Measurements from ENCODE around the gene TEC.

- TF ChIP-seq POLR2A (IDR thresholded peaks at IDR 0.05), result no peak
- TF ChIP-seq POLR2AphosphoS5 (IDR thresholded peaks at IDR 0.05), result no peak
- no peak for TF ChIP-seq CTCF (IDR thresholded peaks at IDR 0.05)
- TF ChIP-seq EP300 (IDR thresholded peaks at IDR 0.05), result no peak
These were observed 30.4 kb upstream of the TEC start for GRCh38 chr4:48300004-48300403.
